Gastrocnemius medialis (tissue), 4 donors: ENCODE measurements around the gene PLAAT2. TPM values are rescaled to one million over a fixed set of nuclear protein-coding genes. Genes with fewer than 3 reads are reported as not detected.
"Not testable (repeated sequence)": the region's sequence is repeated elsewhere in the genome, so short reads cannot be mapped to it uniquely, and the experiment has no call there.

Source experiments
- ATAC-seq, 2 donors: fragments of 150-250 bp; one replicate each; pipeline ENCODE4 v1.9.1; 2016
- DNase-seq, 2 donors: peaks; one replicate each; pipeline ENCODE4 v3.0.0-alpha.2; 2019
- H3K27ac ChIP-seq, 4 donors: fragments of 200-600 bp; sonication (generic); 1 replicate in 1 of 4; 2 replicates in 3 of 4; pipeline ENCODE4 v1.5.1; 2016 to 2018; ENCODE audit warnings: mild to moderate bottlenecking in 2 of 4, moderate library complexity in 1 of 4
- H3K27me3 ChIP-seq, 3 donors: fragments of 200-600 bp; sonication (generic) in 2 of 3; 1 replicate in 1 of 3; 2 replicates in 2 of 3; pipeline versions ENCODE4 v1.5.1 to v1.6.0; 2016 to 2019; ENCODE audit warnings: mild to moderate bottlenecking in 1 of 3, moderate library complexity in 1 of 3
- H3K36me3 ChIP-seq, 2 donors: fragments of 200-600 bp; sonication (generic) in 1 of 2; one replicate each; pipeline ENCODE4 v1.5.1; 2017 to 2018
- H3K4me1 ChIP-seq, 2 donors: fragments of 200-600 bp; sonication (generic) in 1 of 2; one replicate each; pipeline ENCODE4 v1.5.1; 2016 to 2017; ENCODE audit warnings: mild to moderate bottlenecking in 2 of 2
- H3K4me3 ChIP-seq, 4 donors: fragments of 200-600 bp; sonication (generic) in 3 of 4; 1 replicate in 1 of 4; 2 replicates in 3 of 4; pipeline ENCODE4 v1.5.1; 2016 to 2019; ENCODE audit warnings: mild to moderate bottlenecking in 2 of 4
- H3K9me3 ChIP-seq, 3 donors: fragments of 200-600 bp; sonication (generic) in 2 of 3; 1 replicate in 1 of 3; 2 replicates in 2 of 3; pipeline ENCODE4 v1.5.1; 2016 to 2019
- CTCF ChIP-seq, 5 experiments: fragments of 450-650 bp in 3 of 5; fragments of 200-600 bp in 2 of 5; sonication (generic) in 2 of 5; IDR thresholded peaks in 4 of 5; conservative IDR thresholded peaks in 1 of 5; 1 replicate in 4 of 5; 2 replicates in 1 of 5; pipeline ENCODE4 v1.5.1; 2016 to 2019; ENCODE audit warnings: antibody characterized with exemption in 5 of 5, mild to moderate bottlenecking in 3 of 5, moderate library complexity in 3 of 5
- POLR2A ChIP-seq, 2 donors: fragments of 450-650 bp; IDR thresholded peaks; one replicate each; pipeline ENCODE4 v1.6.1; 2017; ENCODE audit warnings: antibody characterized with exemption in 2 of 2, mild to moderate bottlenecking in 2 of 2, moderate library complexity in 2 of 2
- in situ Hi-C, 4 donors: fragments of 200-750 bp; cut with MboI; loops; one replicate each; pipeline versions ENCODE4 v1.15.0 to v1.8.0; 2017; ENCODE audit warnings: low sequenced_read_pairs in 4 of 4
- intact Hi-C: fragments of 100-400 bp; cut with DNase I; formaldehyde crosslinking; loops from one replicate; pipeline ENCODE4 v1.15.1; 2023; ENCODE audit warnings: low total_unique reads
- total RNA-seq, 4 donors: library from RNA; depleted of rRNA; stranded (reverse); fragments of >200 nt; gene quantifications; one replicate each; pipeline versions ENCODE4 v1.1.0 to v1.2.3, GENCODE V29; 2016

The PLAAT2 gene
- total RNA-seq, 4 donors from 2014 or later = not detected

- in situ Hi-C loops = no loop called here
- no peak for TF ChIP-seq CTCF (IDR thresholded peaks at IDR 0.05 in 4 of 5, conservative IDR thresholded peaks at IDR 0.05 in 1 of 5)
- TF ChIP-seq POLR2A (IDR thresholded peaks at IDR 0.05) = no peak
- Histone ChIP-seq H3K27ac (peak overlapping the region; percentile 85 to 99 (median 94)), H3K4me3 (peak overlapping the region in 1 of 4 donors; percentile 1), H3K4me1 (peaks cover 46% of the 10 kb centered on the region in 2 donors), H3K36me3 (no peaks in the 10 kb centered on the region), H3K9me3 (no peaks in the 10 kb centered on the region), H3K27me3 (no peaks in the 10 kb centered on the region)
- intact Hi-C loops = loop anchor here (2.0 kb wide), 1 partner anchor 35 kb away; no protein-coding TSS in a partner anchor
- no peak for ATAC-seq
- no peak for DNase-seq
Observed at GRCh38 chr11:63609971-63610580, 46.9 kb upstream of the PLAAT2 start.

GRCh38 chr11:63609536-63609935 is 46.4 kb upstream of the PLAAT2 start:
- Histone ChIP-seq H3K36me3 (no peaks in the 10 kb centered on the region), H3K4me1 (peaks cover 44 to 46% of the 10 kb centered on the region in 2 donors), H3K9me3 (no peaks in the 10 kb centered on the region), H3K27ac (peak overlapping the region; percentile 85 to 99 (median 94)), H3K4me3 (peak overlapping the region in 2 of 4 donors; percentile 1 to 25), H3K27me3 (no peaks in the 10 kb centered on the region)
- ATAC-seq (peak; percentile 49 to 56), DNase-seq (peak; percentile 56 to 71)
- TF ChIP-seq CTCF (IDR thresholded peaks at IDR 0.05 in 4 of 5, conservative IDR thresholded peaks at IDR 0.05 in 1 of 5) = no peak
- no peak for TF ChIP-seq POLR2A (IDR thresholded peaks at IDR 0.05)
- intact Hi-C loops = no loop called here
- in situ Hi-C loops = no loop called here

GRCh38 chr11:63608353-63609345 is 45.5 kb upstream of the PLAAT2 start:
- DNase-seq = no peak
- no peak for ATAC-seq
- Histone ChIP-seq H3K27ac (peak overlapping the region; percentile 85 to 99 (median 94)), H3K36me3 (no peaks in the 10 kb centered on the region), H3K4me3 (no peak overlapping the region), H3K4me1 (peaks cover 46% of the 10 kb centered on the region in 2 donors), H3K27me3 (no peaks in the 10 kb centered on the region), H3K9me3 (no peaks in the 10 kb centered on the region)
- in situ Hi-C loops (no loop called here), intact Hi-C loops (no loop called here)
- TF ChIP-seq CTCF (IDR thresholded peaks at IDR 0.05 in 4 of 5, conservative IDR thresholded peaks at IDR 0.05 in 1 of 5) (no peak), POLR2A (IDR thresholded peaks at IDR 0.05) (no peak)

- ATAC-seq = no peak
Observed at GRCh38 chr11:63603180-63603518, 40.0 kb upstream of the PLAAT2 start.

GRCh38 chr11:63602290-63603179 is 39.4 kb upstream of the PLAAT2 start:
- ATAC-seq = peak in 1 of 2 donors; percentile 44
- H3K27me3 ChIP-seq, intact Hi-C loops, H3K9me3 ChIP-seq, H3K36me3 ChIP-seq, H3K4me3 ChIP-seq, in situ Hi-C loops, DNase-seq: not testable (repeated sequence)
- Histone ChIP-seq H3K27ac (peak overlapping the region; percentile 42 to 63 (median 49)), H3K4me1 (peaks cover 20 to 21% of the 10 kb centered on the region in 2 donors)

More at GRCh38 chr11:63603180-63603518, 40.0 kb upstream of the PLAAT2 start:
- Histone ChIP-seq H3K36me3 (peaks cover 0 to 2% of the 10 kb centered on the region in 2 donors), H3K4me1 (peaks cover 20 to 21% of the 10 kb centered on the region in 2 donors), H3K4me3 (no peak overlapping the region), H3K27ac (peak overlapping the region in 3 of 4 donors; percentile 5 to 63 (median 45)), H3K9me3 (no peaks in the 10 kb centered on the region), H3K27me3 (no peaks in the 10 kb centered on the region)
- TF ChIP-seq POLR2A (IDR thresholded peaks at IDR 0.05) (no peak), CTCF (IDR thresholded peaks at IDR 0.05 in 4 of 5, conservative IDR thresholded peaks at IDR 0.05 in 1 of 5) (no peak)
- intact Hi-C loops = no loop called here
- DNase-seq = no peak
- in situ Hi-C loops = no loop called here
